Measurements from ENCODE around the gene PHTF2.
"Not testable (repeated sequence)": the region's sequence is repeated elsewhere in the genome, so short reads cannot be mapped to it uniquely, and the experiment has no call there.

Gene PHTF2

GRCh38 chr7:77859343-77859742, 60.8 kb downstream of the PHTF2 start:
- DNase-seq, result no peak
- in situ Hi-C loops (cut with HindIII; ENCODE audit: low pct_ligation_motif_present, low pct_unique_long_range_greater_than_20kb, low sequenced_read_pairs), result no loop called here

- no peak for DNase-seq
Measured at GRCh38 chr7:77862691-77863090, 64.1 kb downstream of the PHTF2 start.

GRCh38 chr7:77863860-77864259, 65.3 kb downstream of the PHTF2 start:
- in situ Hi-C loops (cut with HindIII; ENCODE audit: low pct_ligation_motif_present, low pct_unique_long_range_greater_than_20kb, low sequenced_read_pairs), result no loop called here
- DNase-seq, result no peak

More at GRCh38 chr7:77862691-77863090, 64.1 kb downstream of the PHTF2 start:
- in situ Hi-C loops (cut with HindIII; ENCODE audit: low pct_ligation_motif_present, low pct_unique_long_range_greater_than_20kb, low sequenced_read_pairs), result no loop called here

DNA sequence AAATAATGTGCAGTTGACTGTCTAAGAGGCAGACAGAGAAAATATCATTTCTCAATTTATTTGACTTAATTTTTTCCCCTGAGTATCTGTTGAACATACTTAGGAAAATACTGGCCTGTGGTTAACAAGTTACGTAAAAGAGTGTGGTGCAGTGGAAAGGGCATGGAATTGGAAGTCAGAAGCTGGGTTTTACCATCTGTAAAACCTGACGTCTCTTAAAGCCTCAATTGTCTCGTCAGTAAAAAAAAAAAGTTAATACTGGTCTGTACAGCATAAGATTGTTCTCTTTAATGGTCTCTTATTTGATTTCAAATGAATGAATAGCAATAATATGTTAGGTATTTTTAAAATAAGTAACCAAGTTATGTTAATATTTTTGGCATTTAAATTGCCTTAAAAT, 67.8 kb downstream of the PHTF2 start:
- in situ Hi-C loops (cut with HindIII; ENCODE audit: low pct_ligation_motif_present, low pct_unique_long_range_greater_than_20kb, low sequenced_read_pairs), result no loop called here
- DNase-seq, result no peak

DNA sequence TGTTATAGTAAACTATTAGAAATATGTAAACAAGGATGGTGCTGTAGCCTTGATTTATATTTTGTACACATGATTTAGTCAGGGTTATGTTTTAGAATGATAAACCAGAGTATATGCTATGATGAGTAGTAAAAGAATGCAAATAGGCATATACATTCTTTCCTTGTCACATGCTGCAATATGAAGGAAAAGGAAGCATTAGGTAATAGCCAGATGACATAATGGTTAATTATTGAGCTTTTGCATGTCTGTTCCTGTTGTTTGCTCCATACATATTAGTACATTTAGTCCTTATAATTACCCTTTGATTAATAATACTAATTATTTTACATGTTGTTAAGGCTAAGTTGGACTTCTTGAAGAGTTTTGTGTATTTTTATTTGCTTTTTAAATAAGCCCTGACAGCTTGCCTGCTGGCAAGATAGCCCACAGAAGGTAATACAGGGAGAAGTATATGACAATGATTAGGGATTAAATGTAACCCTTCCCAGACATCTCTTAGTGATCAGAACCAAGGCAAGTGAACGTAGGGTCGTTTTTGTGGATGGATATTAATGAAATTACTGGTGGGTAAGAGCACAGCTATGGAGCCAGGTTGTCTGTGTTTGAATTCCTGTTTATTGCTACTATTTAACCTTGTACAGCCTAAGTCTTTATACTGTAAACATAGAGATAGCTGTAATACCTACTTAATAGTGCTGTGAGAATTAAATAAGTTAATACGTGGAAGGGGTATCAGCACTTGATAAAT, 68.4 kb downstream of the PHTF2 start:
- DNase-seq, result peak; percentile 75
- in situ Hi-C loops (cut with HindIII; ENCODE audit: low pct_ligation_motif_present, low pct_unique_long_range_greater_than_20kb, low sequenced_read_pairs), result no loop called here

GRCh38 chr7:77867537-77867865, 68.9 kb downstream of the PHTF2 start:
- in situ Hi-C loops (cut with HindIII; ENCODE audit: low pct_ligation_motif_present, low pct_unique_long_range_greater_than_20kb, low sequenced_read_pairs), result no loop called here
- peak; percentile 71 for DNase-seq

- DNase-seq; in situ Hi-C loops (cut with HindIII; ENCODE audit: low pct_ligation_motif_present, low pct_unique_long_range_greater_than_20kb, low sequenced_read_pairs): not testable (repeated sequence)
Measured at GRCh38 chr7:77872256-77872655, 73.7 kb downstream of the PHTF2 start.

GRCh38 chr7:77873416-77874327, 75.1 kb downstream of the PHTF2 start:
- DNase-seq; in situ Hi-C loops (cut with HindIII; ENCODE audit: low pct_ligation_motif_present, low pct_unique_long_range_greater_than_20kb, low sequenced_read_pairs): not testable (repeated sequence)

GRCh38 chr7:77877791-77878190, 79.2 kb downstream of the PHTF2 start:
- no peak for DNase-seq
- in situ Hi-C loops (cut with HindIII; ENCODE audit: low pct_ligation_motif_present, low pct_unique_long_range_greater_than_20kb, low sequenced_read_pairs), result no loop called here

DNA sequence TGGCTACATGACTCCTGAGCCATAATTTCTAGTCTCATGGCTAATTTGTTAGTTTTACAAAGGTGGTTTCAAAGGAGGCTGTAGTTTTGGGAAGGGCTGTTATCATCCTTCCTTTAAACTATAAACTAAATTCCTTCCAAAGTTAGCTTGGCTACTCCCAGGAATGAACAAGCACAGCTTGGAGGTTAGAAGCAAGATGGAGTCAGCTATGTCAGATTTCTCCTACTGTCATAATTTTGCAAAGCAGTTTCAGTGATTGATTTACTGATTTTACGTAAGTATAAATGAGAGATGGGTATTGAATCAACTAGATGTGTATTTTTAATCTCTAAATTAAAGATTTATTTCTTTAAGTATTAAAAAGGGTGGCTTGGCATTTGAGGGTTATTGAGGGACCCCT, 79.9 kb downstream of the PHTF2 start:
- no peak for DNase-seq
- in situ Hi-C loops (cut with HindIII; ENCODE audit: low pct_ligation_motif_present, low pct_unique_long_range_greater_than_20kb, low sequenced_read_pairs), result no loop called here

DNA sequence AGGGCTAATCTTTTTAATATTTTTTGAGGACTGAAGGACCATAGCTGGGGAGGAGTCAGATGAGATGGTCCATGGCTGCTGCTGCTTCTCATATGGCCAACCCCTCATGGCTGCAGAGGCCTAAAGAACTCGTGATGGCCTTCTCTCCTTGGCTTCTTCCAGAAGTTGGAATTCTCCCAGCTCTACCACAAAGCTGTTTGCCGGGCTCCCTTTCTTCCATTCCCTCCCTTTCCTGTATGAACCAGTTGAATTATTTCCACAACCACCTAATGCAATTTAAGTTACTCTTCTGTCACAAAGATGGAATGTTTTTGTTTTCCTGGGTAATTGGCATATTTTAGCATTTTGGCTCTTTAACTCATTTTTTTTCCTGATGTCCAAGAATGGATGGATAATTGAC, 80.7 kb downstream of the PHTF2 start:
- no peak for DNase-seq
- in situ Hi-C loops (cut with HindIII; ENCODE audit: low pct_ligation_motif_present, low pct_unique_long_range_greater_than_20kb, low sequenced_read_pairs), result no loop called here

DNA sequence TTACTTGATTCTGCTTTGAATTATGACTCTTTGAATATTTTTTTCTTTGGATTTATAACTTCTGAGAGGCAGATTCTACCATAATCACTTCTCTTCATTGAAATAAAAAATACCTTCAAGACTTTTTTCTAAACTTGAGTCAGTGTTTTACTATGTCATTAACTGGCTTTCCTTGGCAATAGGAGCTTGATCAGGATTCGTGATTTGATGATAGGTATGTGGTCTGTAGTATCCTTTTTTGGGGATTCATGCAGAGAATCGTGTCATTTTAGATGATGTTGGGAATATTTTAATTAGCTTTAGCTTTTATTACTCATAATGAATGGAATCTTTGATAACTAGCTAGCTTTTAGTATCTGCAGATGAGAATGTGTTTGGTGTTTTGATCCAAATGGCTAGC, 83.3 kb downstream of the PHTF2 start:
- DNase-seq, result no peak
- in situ Hi-C loops (cut with HindIII; ENCODE audit: low pct_ligation_motif_present, low pct_unique_long_range_greater_than_20kb, low sequenced_read_pairs), result no loop called here

GRCh38 chr7:77885155-77885554, 86.6 kb downstream of the PHTF2 start:
- no peak for DNase-seq
- in situ Hi-C loops (cut with HindIII; ENCODE audit: low pct_ligation_motif_present, low pct_unique_long_range_greater_than_20kb, low sequenced_read_pairs), result no loop called here

DNA sequence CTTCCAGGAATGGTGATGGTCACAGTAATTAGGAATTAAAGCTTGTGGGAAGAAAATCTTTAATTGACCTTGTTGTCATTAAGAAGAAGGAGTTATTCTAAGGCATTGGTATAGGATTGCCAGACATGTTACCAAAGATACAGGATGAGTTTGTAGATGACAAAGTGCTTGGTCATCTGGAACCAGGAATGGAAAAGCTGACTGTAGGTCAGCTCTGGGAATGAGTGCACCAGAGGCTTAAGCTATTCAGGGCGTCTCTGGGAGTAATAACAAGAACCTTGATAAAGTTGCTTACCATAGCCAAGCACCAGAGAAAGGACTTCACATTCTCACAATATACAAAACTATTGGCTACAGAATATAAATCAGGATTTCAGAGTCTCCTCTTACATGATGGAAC, 89.0 kb downstream of the PHTF2 start:
- in situ Hi-C loops (cut with HindIII; ENCODE audit: low pct_ligation_motif_present, low pct_unique_long_range_greater_than_20kb, low sequenced_read_pairs), result no loop called here
- DNase-seq, result peak; percentile 39

GRCh38 chr7:77888998-77889397, 90.4 kb downstream of the PHTF2 start:
- no peak for DNase-seq
- in situ Hi-C loops (cut with HindIII; ENCODE audit: low pct_ligation_motif_present, low pct_unique_long_range_greater_than_20kb, low sequenced_read_pairs), result no loop called here

- DNase-seq, result no peak
- in situ Hi-C loops (cut with HindIII; ENCODE audit: low pct_ligation_motif_present, low pct_unique_long_range_greater_than_20kb, low sequenced_read_pairs), result no loop called here
Measured at GRCh38 chr7:77893813-77894212, 95.2 kb downstream of the PHTF2 start.

GRCh38 chr7:77894574-77895091, 96.1 kb downstream of the PHTF2 start:
- in situ Hi-C loops (cut with HindIII; ENCODE audit: low pct_ligation_motif_present, low pct_unique_long_range_greater_than_20kb, low sequenced_read_pairs), result no loop called here
- DNase-seq, result no peak

GRCh38 chr7:77895905-77896304, 97.3 kb downstream of the PHTF2 start:
- no peak for DNase-seq
- in situ Hi-C loops (cut with HindIII; ENCODE audit: low pct_ligation_motif_present, low pct_unique_long_range_greater_than_20kb, low sequenced_read_pairs), result no loop called here

- in situ Hi-C loops (cut with HindIII; ENCODE audit: low pct_ligation_motif_present, low pct_unique_long_range_greater_than_20kb, low sequenced_read_pairs), result no loop called here
- DNase-seq, result no peak
Measured at GRCh38 chr7:77897004-77897547, 98.5 kb downstream of the PHTF2 start.

All from ACHN (cell line).